ENCODE results near the gene HMG20B. TPM values are rescaled to one million over a fixed set of nuclear protein-coding genes. Genes with fewer than 3 reads are reported as not detected.

The HMG20B gene
- total RNA-seq, 1 donor from 2014 or later: 34.7 TPM

DNA sequence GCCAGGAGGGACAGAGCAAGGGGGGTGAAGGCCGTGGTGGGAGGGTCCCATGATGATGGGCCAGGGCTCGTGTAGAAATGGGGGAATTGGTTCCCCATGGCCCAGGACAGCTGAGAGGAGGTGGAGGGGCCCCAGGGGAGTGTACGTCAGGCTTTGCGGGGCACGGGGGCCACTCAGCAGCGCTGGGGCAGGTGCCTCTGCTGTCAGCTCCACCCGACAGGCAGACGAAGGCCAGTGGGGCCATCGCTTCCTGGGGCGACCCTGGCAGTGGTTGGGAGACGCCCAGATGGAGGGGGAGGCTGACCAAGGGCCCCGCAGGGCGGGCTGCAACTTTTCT, 35.7 kb upstream of the HMG20B start:
- no peak for DNase-seq

DNA sequence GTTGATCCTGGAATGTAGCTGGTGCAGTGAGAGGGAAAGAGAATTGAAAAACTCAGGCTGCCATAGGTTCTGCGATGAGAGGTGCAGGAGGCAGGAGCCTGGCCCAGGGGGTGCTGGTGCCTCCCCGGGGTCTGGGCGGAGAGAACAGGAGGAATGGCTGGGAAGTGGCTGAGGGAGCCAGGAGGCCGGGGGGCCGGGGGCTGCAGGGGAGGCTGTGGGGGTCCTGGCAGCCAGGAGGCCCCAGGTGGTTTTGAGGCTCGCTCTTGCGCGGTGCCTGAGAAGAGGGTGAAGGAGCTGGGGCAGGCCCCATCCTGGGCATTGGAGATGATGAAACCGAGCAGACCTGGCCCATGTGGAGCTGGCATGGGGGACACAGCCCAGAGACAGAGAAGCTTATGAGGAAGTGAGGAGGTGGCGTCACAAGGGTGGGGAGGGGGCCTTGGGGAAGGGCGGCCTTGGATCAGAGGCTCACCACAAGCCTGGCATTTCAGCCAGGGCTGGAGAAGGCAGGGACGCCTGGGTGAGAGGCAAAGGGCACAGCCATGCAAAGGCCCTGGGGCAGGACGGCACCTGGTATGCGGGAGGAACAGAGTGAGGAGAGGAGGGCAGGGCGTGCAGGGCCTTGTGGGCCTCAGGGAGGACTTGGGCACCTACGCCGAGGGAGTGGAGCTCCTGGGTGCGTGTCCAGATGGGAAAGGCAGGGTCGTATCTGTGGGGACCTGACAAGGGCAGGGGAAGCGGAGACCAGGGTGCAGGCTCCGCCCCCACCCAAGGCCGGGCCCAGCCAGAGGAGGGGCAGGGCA, 35.1 kb upstream of the HMG20B start:
- DNase-seq: no peak

DNA sequence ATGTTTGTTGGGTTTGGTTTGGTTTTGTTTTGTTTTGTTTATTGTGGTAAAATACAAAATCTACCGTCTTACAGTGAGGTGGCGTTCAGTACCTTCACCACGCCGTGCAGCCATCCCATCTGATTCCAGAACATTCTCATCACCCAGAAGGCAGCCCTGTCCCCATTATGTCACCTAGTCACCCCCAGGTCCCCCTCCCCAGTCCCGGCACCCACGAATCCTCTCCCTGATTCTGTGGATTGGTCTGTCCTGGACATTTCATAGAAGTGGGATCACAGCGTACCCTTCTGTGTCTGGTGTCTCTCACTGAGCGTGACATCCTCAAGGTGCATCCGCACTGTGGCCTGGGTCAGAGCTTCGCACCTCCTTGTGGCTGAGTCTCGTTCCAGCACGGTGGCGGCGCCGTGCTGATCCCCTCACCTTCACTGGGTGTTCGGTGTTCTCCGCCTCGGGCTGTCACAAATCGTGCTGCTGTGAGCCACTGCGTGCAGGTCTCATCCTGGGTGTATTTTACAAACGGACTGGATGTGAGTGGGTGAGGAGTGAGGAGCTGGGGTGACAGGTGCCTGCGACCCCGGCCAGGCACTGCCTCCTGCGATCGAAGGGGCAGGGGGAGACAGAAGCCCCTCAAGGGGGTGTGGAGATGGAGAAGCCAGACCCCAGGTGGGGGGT, 34.4 kb upstream of the HMG20B start:
- DNase-seq: no peak

DNA sequence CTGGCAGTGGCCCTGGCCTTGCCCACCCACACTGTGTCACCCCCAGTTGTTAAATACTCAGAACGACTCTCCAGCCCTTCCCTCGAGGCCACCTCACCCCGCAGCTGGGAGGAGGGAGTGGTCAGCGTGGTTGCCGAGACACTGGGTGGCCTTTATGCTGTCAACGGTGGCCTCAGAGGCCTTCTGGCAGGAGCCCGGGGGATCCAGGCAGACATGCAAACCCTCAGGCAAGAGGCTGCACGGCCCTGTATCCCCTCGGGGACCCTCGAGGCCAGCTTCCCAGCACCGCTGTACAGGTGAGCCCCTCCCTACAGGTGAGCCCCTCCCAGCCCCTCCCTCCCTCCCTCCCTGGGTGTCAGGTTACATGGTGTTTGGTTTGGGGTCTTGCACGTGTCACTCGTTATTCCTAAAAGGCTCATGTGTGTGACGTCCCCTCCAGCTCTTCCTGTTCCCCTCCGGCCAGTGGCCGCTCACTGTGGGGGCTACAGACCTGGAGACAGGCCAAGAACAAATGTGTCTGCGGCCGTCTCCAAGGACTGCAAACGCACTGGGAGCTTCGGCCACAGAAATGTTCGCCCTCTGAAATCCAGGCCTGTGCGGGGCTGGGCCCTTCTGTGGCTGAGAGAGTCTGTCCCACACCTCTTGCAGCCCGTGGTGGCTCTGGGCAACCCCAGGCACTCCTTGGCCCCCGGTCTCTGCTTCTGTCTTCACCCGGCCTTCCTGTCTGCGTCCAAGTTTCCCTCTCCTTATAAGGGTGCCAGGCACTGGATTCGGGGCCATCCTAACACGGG, 33.6 kb upstream of the HMG20B start, which contains the start of gene TEKTIP1:
Gene TEKTIP1, plus strand, starts transcription at position 210 of the 791 bp plus-strand sequence. Its CDS starts 4 bp downstream, at position 214.
- no peak for DNase-seq

DNA sequence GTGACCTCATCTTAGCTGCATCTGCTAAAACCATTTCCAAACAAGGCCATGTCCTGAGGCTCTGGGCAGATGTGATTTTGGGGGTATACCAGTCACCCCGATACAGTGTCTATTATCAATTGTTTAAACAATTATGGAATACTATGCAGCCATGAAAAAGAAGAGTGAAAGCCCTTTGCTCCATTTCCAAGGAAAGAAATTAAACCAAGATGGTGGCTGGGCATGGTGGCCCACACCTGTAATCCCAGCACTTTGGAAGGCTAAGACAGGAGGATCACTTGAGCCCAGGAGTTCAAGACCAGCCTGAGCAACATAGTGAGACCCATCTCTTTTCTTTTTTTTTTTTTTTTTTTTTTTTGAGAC, 33.0 kb upstream of the HMG20B start:
- no peak for DNase-seq

DNA sequence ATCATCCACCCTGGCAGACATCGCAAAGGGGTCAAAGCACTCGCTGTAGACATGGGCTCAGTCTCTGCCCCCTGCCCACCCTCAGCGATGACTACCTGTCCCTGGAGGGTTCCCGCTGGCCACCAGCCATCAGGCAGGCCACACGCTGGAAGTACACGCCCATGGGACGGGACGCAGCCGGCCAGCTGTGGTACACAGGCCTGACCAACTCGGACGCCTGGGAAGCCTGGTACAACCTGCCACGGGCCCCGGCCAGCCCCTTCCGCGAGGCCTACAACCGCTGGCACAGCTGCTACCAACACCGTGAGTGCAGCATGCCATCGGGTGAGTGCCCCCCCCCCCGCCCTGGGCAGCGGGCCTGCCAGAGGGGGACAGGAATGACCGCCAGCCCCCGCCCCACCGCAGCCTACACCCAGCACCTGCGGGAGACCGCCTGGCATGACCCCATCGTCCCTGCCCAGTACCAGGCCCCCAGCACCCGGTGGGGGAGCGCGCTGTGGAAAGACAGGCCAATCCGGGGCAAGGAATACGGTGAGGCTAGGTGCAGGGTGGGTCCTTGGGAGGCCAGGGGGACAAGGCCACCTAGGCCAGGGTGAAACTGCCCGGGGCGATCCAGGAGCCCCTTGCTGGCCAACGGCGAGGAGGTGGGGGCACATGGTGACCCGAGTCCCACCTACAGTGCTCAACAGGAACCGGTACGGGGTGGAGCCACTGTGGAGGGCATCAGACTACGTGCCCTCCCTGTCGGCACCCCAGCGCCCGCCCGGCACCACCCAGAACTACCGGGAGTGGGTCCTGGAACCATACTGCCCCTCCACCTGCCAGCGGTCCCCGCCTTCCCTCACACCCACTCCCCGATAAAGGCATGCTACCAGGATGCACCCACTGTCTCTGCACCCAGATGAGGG, 29.3 kb upstream of the HMG20B start:
- no peak for DNase-seq

DNA sequence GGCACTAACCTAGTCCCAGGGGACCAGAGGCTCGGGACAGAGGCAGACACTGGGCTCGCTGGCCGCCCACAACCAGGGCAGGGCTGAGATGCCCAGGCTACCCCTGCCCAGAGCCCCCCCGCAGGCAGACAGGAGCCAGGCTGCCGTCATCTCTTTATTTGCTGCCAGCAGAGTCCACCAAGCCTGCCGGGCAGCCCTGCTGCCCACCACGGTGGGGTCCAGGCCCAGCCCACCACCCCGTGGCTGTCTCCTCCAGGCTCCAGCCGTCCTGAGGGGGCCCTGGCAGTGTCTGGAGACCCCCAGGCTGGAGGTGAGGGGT, 28.7 kb upstream of the HMG20B start:
- DNase-seq: no peak

DNA sequence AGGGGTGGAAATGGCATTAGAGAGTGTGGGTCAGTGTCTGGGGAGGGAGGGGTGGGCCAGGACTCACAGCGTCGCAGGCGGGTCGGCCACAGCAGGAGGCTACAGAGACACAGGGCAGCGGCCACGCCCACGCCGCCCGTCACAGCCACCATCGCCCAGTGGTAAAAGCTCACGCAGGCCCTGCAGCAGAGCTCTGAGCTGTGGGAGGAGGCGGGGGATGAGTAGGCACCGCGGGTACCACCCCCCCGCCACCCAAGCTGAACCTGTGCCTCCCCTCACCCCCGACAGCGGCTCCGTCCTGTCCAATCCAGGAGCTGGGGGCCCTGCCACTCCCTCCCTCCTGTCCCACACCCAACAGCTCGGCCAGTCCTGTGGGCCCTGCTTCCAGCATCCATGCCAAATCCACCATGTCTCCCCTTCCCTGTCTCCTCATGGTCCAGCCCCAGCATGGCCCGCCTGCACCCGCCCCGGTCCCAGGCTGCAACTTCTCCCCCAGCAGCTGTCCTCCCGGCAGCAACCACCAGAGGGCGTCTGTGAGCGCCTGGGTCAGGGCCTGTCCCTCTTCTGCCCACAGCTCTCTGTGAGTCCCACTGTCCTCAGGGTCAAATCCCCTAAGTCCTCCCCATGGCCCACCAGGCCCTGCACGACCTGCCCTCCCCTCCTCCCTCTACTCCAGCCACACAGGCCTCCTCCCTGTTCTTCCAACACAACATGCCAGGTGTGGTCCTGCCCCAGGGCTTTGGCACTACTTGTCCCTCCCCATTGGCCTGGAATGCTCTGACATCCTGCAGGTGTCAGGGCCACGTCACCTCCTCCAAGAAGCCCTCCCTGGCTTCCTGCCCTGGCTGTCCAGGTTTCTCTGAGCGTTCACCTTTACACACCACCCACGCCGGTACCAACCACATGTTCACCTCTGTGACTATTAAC, 27.7 kb upstream of the HMG20B start:
- DNase-seq: peak; percentile 63

DNA sequence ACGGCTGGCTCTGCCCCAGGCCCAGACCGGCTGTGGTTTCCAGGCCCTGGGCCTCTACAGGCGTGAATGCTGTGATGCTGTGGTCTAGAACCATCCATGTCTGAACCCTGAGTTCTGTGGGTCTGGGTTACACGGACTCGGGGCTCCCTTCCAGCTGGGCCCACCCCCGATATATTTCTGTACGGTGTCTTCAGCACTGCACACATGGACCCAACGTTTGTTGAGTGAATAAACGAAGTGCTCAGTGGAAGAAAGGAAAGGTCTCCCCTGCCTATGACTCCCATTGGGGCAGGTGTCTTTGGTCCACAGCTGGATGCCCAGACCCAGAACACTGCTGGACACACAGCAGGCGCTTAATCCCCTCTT, 27.1 kb upstream of the HMG20B start:
- no peak for DNase-seq

DNA sequence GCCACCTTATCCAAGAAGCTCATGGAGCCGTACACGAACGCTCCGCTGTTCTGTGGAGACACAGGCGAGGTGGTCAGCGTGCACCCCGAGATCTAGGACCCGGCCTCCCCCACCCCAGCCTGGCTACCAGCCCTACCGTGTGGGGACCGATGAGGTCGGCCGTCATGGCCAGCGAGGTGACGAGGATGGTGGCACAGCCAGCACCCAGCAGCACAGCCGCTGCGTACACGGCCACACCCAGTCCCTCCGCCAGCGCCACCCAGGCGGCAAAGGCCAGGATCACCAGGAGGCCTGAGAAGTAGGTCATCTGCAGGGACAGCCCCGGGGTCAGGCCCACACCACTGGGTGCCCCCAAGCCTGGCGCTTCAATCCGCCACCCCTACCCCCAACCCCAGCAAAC, 26.6 kb upstream of the HMG20B start:
- DNase-seq: no peak

DNA sequence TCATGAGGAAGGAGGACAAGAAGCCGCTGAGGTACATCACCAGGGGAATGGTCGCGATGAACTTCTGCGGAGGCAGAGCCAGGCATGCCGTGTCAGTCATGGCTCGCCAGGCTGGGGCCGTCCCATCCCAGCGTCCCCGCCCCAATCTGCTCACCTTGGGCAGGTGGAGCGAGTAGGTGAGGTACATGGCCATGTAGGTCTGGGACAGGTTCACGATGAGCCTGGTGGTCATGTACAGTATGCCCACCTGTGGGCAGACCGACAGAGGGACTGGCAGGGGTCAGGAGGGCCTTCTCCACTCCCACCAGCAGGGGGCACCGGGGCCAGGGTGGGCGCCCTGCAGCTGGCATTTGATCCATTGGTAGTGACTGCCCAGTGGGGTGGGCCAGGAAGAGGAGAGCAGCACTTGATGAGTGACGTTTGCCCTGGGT, 25.4 kb upstream of the HMG20B start:
- no peak for DNase-seq

DNA sequence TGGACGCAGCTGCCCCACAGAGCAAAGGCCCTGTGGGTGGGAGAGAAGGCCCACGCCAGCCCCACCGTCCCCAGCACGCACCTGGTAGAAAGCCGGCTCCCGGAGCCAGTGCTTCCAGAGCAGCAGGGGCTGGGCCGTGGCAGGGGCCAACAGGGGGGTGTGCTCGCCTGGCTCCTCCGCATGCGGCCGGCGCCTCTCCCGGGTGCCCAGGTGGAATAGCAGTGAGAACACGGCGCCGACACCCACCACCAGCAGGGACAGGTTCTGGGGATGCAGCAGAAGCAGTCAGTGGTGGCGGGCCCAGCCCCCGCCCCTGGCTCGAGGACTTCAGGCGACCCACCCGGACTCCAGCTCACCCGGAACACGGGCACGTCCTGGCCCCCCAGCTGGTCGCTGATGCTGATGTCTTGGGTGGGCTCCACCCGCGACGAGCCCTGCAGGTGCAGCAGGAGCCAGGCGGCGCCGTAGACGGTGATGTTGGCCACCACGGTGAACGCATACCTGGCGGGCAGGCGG, 24.9 kb upstream of the HMG20B start:
- DNase-seq: no peak

DNA sequence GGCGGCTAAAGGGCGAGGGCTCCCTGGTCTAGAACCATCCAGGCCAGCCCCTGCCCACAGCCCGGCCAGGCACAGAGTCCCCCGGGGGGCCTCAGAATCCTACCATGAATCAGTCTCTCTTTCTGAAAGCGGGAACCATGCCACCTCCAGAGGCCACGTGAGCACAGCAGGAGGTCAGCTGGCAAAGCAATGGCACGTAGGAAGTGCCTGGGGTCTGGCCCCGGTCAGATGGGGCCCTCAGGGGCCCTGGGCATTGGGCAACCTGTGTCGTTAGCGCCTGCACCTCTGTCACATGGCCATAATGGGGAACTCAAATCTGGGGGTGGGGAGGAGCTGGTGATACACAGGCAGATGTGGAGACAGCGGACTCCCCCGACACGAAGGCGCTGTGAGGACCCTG, 24.1 kb upstream of the HMG20B start:
- DNase-seq: no peak

DNA sequence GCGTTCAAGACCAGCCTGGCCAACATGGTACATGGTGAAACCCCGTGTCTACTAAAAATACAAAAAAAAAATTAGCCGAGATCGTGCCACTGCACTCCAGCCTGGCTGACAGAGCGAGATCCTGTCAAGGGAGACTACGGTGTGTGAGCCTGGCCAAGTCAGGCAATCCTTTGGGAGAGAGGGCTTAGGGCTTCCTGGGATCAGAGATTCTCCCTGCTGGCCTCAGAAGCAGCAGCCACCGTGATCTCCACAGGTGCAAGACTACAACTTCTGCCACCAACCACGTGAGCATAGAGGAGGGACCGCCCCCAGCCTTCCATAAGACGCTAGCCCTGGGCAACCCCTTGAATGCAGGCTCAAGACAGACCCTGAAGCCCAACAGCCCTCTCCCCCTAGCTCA, 22.9 kb upstream of the HMG20B start:
- DNase-seq: no peak

DNA sequence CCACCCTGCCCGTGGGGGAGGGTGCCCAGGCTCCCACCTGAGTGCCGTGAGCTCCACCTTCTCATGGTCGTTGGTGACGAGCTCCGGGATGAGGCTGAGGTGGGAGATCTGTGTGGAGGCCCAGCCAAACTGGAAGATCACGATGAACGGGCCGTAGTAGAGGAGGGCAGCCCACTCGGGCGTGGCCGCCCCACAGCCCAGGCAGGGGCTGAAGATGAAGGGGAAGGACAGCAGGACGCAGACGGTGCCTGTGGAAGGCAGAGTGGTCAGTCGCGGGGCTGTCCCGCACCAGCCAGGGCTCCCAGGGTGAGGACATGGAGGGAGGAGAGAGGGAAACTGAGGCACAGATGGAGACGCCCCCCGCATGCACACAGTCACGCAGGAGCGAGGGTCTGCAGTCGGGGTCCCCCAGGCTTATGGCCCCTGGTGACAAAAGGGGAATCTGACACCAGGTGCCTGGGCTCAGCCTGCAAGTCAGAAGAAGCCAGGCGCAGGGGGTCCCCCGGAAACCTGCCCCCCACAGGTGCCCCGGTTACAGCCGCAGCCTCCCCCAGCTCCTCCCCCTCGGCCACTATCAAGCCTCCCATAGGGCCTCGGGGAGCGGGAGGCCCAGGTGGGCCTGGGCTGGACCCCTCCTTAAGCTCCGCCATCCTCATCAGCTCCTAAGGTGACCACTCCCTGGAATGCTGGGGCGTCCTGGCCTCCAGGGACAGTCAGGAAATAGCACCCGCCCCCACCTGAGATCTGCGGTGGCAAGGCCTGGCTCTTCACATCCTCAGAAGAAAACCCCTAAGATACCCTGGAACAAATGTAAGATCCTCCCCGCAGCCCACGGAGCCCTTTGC, 21.6 kb upstream of the HMG20B start:
- DNase-seq: no peak

DNA sequence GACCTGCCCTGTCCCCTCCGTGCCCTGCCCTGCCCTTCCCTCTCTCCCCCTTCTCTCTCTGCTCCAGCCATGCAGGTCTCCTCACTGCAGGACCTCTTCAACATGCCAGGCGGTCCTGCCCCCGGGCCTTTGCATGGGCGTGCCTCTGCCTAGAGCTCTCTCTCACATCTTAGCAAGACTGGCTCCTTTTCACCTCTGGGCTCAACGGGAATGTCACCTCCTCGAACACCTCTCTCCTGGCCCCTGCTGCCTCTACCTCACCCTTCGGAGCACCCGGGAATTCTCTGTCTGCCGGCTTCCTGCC, 21.0 kb upstream of the HMG20B start:
- no peak for DNase-seq

DNA sequence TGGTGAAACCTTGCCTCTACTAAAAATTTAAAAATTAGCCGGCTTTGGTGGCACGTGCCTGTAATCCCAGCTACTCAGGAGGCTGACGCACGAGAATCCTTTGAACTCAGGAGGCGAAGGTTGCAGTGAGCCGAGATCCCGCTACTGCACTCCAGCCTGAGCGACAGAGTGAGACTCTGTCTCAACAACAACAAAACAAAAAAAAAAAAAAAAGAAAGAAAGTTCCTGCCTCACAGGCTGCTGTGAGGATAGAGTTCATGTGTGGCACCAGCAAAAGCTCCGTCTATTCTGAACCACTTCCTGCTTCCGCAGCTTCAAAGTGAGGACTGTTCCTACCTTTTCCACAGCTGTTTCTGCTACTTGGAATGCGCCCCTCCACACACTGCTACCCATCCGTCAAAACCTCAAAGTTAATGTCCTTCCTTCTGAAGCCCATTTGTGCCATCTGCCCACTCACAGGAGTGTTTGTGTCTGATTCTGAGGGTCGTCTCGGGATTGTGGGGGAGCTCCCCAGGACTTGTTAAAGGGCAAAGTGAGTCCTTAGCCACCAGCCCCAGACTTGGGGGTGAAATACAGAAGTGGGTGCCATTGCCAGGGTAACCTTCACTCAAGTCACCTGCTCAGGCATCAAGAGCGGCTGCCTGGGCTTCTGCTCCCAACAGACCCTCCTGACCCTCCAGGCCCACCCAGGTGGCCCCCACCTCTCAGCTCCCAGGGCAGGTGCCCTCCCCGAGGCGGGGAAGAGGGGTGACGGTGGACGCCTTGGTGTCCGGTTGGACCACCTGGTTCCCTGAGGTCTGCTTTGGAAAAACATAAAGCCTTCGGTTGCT, 18.3 kb upstream of the HMG20B start:
- no peak for DNase-seq

DNA sequence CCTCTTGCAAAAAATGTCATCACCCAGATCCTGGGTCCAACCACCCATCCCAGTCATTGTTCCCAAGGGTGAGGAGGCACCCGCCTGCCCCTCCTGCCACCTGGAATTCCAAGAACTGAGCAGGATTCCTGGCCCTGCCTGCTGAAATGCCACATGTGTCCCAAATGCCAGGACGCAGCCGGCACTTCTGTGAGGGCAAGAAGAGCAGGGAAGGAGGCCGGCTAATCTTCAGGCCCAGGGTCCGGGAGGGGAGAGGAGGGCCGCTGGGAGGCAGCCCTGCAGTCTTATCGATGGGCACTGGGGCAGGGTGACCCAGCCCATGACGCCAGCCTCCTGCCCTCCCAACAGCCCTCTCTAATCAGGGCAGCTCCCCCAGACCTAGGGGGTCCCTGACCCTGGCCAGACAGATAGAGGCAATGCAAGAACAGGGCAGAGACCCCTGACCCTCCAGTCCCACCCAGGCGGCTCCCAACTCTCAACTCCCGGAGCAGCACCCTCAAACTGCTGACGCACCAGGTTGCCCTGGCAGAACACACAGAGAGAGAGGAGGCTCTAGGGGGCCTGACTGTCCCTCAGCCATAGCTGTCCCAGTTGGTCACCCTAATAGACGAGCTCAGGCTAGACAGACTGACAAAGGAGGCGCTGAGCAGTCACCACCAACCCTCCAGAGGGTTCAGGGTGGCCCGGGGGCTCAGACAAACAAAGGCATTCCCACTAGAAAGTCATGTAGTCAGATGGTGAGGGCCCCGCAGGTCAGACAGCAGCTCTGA, 16.9 kb upstream of the HMG20B start:
- no peak for DNase-seq
